LHCN-M2 (cell line): ENCODE measurements around the gene MAT2B. TPM values are rescaled to one million over a fixed set of nuclear protein-coding genes. Genes with fewer than 3 reads are reported as not detected.

Experiments used
- DNase-seq: peaks from one replicate; pipeline ENCODE4 v3.0.0-alpha.2; 2012; ENCODE audit warnings: low read depth
- polyA plus RNA-seq: library from polyadenylated mRNA; unstranded; fragments of >200 nt; gene quantifications from one replicate; pipeline ENCODE4 v1.2.1, GENCODE V29; 2012; ENCODE audit warnings: missing spikeins
- total RNA-seq: library from RNA; depleted of rRNA; stranded (reverse); fragments of >200 nt; gene quantifications from 2 replicates; pipeline ENCODE4 v1.2.3, GENCODE V29; 2014; rRNA removed

Gene MAT2B
- 65.3 and 73.0 TPM in 2 replicates for total RNA-seq
- polyA plus RNA-seq, result 42.7 TPM

- DNase-seq, result peak; percentile 92
Observed at GRCh38 chr5:163505368-163506094, at the start of gene MAT2B. Gene MAT2B (plus strand): TSS chr5:163505619. CDS start chr5:163505687, 68 bp downstream.

- no peak for DNase-seq
Observed at GRCh38 chr5:163456029-163456589, 49.3 kb upstream of the MAT2B start.

GRCh38 chr5:163456840-163457239 is 48.6 kb upstream of the MAT2B start:
- no peak for DNase-seq

GRCh38 chr5:163458778-163459385 is 46.5 kb upstream of the MAT2B start:
- no peak for DNase-seq

GRCh38 chr5:163459462-163459818 is 46.0 kb upstream of the MAT2B start:
- no peak for DNase-seq

GRCh38 chr5:163459819-163460561 is 45.4 kb upstream of the MAT2B start, which contains the start of gene NUDCD2:
Gene NUDCD2 (minus strand): TSS chr5:163460102. CDS start chr5:163460050, 52 bp downstream.
- peak; percentile 99 for DNase-seq

GRCh38 chr5:163460562-163461171 is 44.8 kb upstream of the MAT2B start, which contains the start of gene HMMR:
Gene HMMR (plus strand): TSS chr5:163460632. CDS start chr5:163460693, 61 bp downstream.
- peak; percentile 43 for DNase-seq

GRCh38 chr5:163463063-163463435 is 42.4 kb upstream of the MAT2B start:
- peak; percentile 30 for DNase-seq

GRCh38 chr5:163467682-163468081 is 37.7 kb upstream of the MAT2B start:
- no peak for DNase-seq

- no peak for DNase-seq
Observed at GRCh38 chr5:163473635-163474243, 31.7 kb upstream of the MAT2B start.

- no peak for DNase-seq
Observed at GRCh38 chr5:163475411-163475810, 30.0 kb upstream of the MAT2B start.

- no peak for DNase-seq
Observed at GRCh38 chr5:163478126-163478981, 27.1 kb upstream of the MAT2B start.

- no peak for DNase-seq
Observed at GRCh38 chr5:163478982-163479271, 26.5 kb upstream of the MAT2B start.

GRCh38 chr5:163489055-163489744 is 16.2 kb upstream of the MAT2B start:
- peak; percentile 46 for DNase-seq

GRCh38 chr5:163489745-163490075 is 15.7 kb upstream of the MAT2B start:
- no peak for DNase-seq

GRCh38 chr5:163496286-163496685 is 9.1 kb upstream of the MAT2B start:
- peak; percentile 30 for DNase-seq

GRCh38 chr5:163497315-163497714 is 8.1 kb upstream of the MAT2B start:
- no peak for DNase-seq

- DNase-seq, result peak; percentile 11
Observed at GRCh38 chr5:163498886-163499285, 6.5 kb upstream of the MAT2B start.

GRCh38 chr5:163502521-163502920 is 2.9 kb upstream of the MAT2B start:
- DNase-seq, result peak; percentile 4
